Neural cell (in vitro differentiated cells): Measurements from ENCODE around the gene NUP54.

Source experiments
- TF ChIP-seq, protein P1 (sequence below): fragments of 450-650 bp; IDR thresholded peaks from 2 replicates; pipeline ENCODE4 v1.5.1; 2014; ENCODE audit warnings: antibody characterized with exemption, mild to moderate bottlenecking, moderate library complexity; ENCODE audit not compliant: poor library complexity, severe bottlenecking
- TF ChIP-seq, protein P2 (sequence below): IDR thresholded peaks from 2 replicates; pipeline ENCODE4 v1.6.1; 2012; ENCODE audit warnings: borderline replicate concordance

DNA sequence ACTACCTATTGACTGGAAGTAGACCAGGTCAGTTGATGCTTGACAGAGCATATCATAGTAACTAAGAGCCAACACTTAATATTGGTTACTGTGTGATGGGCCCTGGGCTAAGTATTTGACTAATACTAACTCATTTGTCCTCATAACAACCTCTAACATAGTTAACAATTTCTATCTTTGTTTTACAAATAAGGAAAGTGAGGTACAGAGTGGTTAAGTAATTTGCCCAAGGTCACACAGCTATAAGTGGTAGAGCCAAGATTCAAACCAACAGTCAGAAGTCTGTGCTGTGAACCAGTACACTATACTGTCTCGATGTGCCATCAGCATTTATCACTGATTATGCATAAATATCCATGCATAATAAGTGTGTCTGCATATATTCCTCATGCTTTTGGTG is 27.1 kb upstream of the NUP54 start:
- TF ChIP-seq, protein P1, sequence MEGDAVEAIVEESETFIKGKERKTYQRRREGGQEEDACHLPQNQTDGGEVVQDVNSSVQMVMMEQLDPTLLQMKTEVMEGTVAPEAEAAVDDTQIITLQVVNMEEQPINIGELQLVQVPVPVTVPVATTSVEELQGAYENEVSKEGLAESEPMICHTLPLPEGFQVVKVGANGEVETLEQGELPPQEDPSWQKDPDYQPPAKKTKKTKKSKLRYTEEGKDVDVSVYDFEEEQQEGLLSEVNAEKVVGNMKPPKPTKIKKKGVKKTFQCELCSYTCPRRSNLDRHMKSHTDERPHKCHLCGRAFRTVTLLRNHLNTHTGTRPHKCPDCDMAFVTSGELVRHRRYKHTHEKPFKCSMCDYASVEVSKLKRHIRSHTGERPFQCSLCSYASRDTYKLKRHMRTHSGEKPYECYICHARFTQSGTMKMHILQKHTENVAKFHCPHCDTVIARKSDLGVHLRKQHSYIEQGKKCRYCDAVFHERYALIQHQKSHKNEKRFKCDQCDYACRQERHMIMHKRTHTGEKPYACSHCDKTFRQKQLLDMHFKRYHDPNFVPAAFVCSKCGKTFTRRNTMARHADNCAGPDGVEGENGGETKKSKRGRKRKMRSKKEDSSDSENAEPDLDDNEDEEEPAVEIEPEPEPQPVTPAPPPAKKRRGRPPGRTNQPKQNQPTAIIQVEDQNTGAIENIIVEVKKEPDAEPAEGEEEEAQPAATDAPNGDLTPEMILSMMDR: no peak
- TF ChIP-seq, protein P2, sequence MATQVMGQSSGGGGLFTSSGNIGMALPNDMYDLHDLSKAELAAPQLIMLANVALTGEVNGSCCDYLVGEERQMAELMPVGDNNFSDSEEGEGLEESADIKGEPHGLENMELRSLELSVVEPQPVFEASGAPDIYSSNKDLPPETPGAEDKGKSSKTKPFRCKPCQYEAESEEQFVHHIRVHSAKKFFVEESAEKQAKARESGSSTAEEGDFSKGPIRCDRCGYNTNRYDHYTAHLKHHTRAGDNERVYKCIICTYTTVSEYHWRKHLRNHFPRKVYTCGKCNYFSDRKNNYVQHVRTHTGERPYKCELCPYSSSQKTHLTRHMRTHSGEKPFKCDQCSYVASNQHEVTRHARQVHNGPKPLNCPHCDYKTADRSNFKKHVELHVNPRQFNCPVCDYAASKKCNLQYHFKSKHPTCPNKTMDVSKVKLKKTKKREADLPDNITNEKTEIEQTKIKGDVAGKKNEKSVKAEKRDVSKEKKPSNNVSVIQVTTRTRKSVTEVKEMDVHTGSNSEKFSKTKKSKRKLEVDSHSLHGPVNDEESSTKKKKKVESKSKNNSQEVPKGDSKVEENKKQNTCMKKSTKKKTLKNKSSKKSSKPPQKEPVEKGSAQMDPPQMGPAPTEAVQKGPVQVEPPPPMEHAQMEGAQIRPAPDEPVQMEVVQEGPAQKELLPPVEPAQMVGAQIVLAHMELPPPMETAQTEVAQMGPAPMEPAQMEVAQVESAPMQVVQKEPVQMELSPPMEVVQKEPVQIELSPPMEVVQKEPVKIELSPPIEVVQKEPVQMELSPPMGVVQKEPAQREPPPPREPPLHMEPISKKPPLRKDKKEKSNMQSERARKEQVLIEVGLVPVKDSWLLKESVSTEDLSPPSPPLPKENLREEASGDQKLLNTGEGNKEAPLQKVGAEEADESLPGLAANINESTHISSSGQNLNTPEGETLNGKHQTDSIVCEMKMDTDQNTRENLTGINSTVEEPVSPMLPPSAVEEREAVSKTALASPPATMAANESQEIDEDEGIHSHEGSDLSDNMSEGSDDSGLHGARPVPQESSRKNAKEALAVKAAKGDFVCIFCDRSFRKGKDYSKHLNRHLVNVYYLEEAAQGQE: no peak
